UCSD-AML1 (cell line): ENCODE data around the gene MACROD2.
"Not testable (repeated sequence)": the region's sequence is repeated elsewhere in the genome, so short reads cannot be mapped to it uniquely, and the experiment has no call there.

Experiments
- DNase-seq: peaks from one replicate; lab custom pipeline; 2025; ENCODE audit not compliant: unreplicated experiment; lab: John Stamatoyannopoulos, UW

MACROD2 gene

DNA sequence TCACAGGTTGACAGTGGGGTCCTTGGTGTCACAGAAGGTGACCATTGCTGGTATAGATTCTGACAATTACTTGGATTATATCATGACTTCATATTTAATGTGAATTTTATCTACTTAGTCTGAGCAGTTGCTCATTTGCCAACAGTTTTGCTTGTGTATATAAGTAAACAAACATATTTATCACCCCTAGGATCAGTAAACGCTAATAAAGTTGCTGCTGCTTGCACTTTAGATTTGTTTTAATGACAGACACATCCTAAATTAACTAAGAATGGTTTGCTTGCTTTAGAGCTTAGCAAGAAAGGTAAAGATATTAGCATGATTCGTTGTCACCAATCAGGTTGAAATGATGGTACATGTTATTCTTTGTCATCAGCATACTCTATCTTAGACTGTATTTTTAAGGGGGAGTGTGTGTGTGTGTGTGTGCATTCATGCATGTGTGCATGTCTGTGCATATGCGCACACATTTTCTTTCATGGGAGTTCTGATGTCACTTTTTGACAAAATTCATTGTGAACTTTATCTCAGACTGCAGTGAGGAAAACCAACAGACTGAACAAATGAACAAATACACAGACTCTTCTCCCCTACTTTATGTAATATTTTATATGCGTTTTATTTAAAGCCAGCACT, 1124.7 kb downstream of the MACROD2 start:
- no peak for DNase-seq

DNA sequence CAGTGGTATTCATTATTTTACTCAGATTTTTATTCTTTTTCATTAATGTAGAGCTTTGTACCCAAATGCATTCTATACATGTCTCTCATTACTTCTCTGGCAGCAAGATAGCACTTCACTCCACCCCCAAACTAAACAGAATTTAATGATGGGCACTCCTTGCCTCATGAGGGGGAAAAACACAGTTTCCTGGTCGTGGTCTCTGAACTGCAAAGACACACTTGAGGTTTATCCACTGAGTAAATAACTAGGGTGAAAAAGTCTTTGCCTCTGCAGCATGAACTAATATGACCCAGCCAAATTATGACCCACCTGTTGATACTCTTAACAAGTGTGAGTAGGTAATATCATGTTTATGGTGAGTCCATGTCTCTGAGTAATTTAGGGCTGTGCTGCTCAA, 1127.3 kb downstream of the MACROD2 start:
- DNase-seq = no peak

DNA sequence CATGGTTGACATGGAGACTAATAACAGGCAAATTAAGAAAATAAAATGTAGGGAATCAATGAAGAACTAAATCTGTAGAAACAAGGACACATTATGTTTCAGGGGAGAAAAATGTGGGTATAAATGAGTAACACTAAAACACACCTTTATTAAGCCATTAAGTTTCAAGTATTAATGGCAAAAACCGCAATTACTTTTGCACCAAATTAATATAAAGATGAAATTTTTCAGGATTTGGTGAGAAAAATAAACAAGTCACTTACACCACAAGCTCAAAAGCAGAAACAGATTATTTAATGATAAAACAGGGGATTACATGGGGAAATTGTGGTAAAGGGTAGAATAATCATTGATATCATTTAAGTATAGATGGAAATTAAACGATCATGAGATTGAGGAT, 1135.9 kb downstream of the MACROD2 start:
- no peak for DNase-seq

DNA sequence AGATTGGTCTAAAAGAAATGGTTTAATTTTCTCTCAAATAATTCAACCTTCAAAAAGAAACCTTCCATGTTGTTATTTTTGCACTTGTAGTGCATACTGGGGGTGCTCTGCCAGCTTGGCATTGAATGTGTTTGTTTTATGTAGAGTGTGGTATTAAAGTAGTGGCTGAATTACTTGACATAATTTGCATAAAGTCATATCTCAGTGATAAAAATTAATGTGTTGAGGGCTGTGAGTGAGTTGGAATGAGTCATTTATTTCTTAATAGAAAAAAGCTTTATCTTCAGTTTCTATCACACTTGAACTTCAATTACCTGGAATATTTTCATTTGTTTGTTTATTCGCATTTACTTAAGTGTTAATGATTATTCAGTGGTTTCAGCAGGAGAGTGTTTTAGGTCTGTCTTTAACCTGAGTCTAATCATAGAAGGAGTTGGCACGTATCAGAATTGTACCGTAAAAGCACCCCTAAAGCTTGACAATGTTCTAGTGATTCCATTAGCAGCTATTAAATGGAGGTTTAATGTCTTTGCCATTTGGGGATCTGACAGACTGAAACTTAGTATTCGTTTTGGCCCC, 1143.3 kb downstream of the MACROD2 start:
- DNase-seq = no peak

GRCh38 chr20:15139522-15139921, 1144.2 kb downstream of the MACROD2 start:
- DNase-seq = no peak

GRCh38 chr20:15140286-15140685, 1145.0 kb downstream of the MACROD2 start:
- DNase-seq = no peak

- DNase-seq = not testable (repeated sequence)
Measured at GRCh38 chr20:15140940-15141339, 1145.6 kb downstream of the MACROD2 start.

DNA sequence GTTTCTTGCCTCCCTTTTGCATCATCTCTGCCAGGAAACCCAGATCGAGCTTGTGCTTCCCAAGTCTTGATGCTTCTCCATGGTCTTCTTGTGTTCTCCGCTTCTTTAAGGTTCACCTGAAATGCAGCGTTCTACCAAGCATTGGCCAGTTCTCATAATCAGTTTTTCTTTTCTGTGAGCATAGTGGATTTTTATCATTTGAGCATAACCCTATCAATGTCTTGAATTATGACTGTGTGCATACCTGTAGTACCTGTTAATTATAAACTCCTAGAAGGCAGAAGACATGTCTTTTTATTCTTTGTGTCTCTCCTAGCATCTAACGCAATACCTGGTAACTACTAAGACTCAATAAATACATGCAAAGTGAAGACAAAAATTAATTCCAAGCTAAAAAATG, 1146.5 kb downstream of the MACROD2 start:
- DNase-seq = no peak

DNA sequence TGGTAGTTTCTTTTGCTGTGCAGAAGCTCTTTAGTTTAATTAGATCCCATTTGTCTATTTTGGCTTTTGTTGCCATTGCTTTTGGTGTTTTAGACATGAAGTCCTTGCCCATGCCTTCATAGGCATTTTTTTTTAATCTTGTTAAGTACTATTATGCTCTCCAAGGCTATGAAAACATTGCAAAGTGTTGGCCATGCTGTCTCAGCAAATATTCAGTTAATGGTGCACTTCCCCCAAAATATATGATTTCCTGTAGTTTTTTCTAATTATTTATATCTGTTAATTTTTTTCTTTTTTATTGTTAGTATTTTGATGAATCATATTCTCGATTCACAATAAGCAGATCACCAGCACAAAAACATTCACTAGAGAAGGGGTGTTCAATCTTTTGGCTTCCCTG, 1148.2 kb downstream of the MACROD2 start:
- DNase-seq = no peak

- no peak for DNase-seq
Measured at GRCh38 chr20:15144916-15145315, 1149.6 kb downstream of the MACROD2 start.

- no peak for DNase-seq
Measured at GRCh38 chr20:15146948-15147347, 1151.6 kb downstream of the MACROD2 start.

- no peak for DNase-seq
Measured at GRCh38 chr20:15154070-15154469, 1158.8 kb downstream of the MACROD2 start.

GRCh38 chr20:15155848-15156401, 1160.6 kb downstream of the MACROD2 start:
- DNase-seq = no peak

DNA sequence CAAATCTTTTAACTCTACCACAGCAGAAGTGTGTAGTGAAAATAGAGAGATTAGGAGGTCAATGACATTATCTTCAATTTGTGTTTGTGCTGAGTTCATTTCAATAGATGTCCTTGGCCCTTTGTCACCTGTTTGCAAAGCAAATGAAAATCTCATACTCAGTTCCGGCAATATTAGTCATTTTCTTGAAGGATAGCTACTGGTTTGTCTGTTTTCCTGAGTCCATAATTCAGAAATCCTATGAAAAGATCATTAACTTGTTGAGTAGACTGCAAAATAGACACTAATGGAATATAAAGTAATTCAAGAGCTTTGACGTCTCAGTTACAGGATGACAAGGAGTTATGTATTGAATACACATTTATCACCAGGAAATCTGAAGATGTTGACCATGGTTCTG, 1163.2 kb downstream of the MACROD2 start:
- no peak for DNase-seq

- DNase-seq = no peak
Measured at GRCh38 chr20:15162079-15162647, 1166.8 kb downstream of the MACROD2 start.

- DNase-seq = no peak
Measured at GRCh38 chr20:15163632-15164031, 1168.3 kb downstream of the MACROD2 start.

DNA sequence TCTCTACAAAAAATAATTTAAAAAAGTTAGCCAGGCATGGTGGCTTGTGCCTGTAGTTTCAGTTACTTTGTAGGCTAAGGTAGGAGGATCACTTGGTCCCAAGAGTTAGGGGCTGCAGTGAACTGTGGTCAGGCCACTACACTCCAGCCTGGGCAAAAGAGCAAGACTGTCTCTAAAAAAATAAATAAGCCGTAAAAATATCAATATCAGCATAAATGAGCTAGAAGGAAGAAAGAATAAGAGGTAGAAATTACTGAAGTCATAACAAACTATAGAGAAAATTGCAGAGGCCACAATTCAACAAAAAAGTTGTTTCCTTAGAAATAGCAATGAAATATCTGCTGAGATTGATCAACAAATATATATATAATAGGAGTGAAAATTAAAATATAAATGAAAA, 1169.4 kb downstream of the MACROD2 start:
- no peak for DNase-seq

DNA sequence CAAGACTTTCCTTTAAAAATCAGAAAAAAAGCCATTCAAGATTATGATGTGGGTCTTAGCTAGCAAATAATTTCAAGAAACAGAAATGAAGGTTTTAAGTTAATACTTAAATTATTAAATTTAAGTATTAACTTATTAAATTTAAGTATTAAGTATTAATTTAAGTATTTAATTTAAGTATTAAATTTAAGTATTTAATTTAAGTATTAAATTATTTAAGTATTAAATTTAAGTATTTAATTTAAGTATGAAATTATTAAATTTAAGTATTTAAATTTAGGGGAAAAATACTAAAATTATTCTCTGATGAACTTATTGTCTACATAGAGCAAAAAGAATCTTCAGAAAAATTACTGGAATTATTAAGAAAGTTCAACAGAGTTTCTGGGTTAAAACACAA, 1171.4 kb downstream of the MACROD2 start:
- DNase-seq = no peak

GRCh38 chr20:15171016-15171415, 1175.7 kb downstream of the MACROD2 start:
- DNase-seq = no peak

DNA sequence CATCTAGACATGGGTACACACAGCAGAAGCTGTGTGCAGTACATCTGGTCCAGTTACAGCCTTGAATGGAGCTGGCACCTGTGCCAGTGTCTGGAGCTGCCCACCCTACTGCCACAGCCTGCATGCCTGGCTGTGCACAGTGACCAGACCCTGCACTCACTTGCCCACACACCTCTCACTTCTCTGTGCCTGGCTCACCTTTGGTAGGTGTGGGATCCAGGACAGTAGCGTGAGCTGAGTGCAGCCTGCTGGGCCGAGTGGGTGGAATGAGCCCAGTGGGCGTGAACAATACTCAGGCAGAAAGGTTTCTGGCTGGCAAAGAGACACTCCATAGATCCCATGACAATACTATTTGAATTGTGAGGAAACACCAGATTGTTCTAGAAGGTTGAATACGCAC, 1181.6 kb downstream of the MACROD2 start:
- no peak for DNase-seq

- no peak for DNase-seq
Measured at GRCh38 chr20:15178581-15178980, 1183.3 kb downstream of the MACROD2 start.

DNA sequence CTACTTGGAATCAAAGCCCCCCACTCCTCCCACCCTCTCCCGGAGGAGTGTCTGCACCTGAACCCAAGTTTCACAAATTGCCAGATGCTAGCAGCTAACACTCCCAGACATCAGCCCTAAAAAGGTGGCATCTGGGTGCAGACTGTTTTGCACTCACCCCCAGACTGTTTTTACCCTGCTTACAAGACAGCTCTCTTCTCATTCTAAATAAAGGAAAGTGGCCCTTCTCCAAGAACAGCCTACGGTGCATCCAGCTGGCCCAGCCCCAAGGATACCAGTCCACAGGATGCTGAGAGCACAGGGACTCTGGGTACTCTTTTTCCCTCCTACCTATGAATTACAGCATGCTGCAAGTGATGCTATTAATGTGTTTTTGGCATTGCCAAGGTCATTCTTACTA, 1184.1 kb downstream of the MACROD2 start:
- DNase-seq = no peak

- no peak for DNase-seq
Measured at GRCh38 chr20:15179781-15180180, 1184.5 kb downstream of the MACROD2 start.
